LNCAP (cell line): Measurements from ENCODE around the gene APOF.

Experiments used
- CTCF ChIP-seq: fragments of 450-650 bp; IDR thresholded peaks from 2 replicates; pipeline ENCODE4 v1.5.1; 2017; ENCODE audit warnings: mild to moderate bottlenecking

Gene APOF

GRCh38 chr12:56326126-56326525 lies 36.5 kb downstream of the APOF start:
- TF ChIP-seq CTCF: no peak

GRCh38 chr12:56324206-56324605 lies 38.5 kb downstream of the APOF start:
- no peak for TF ChIP-seq CTCF

GRCh38 chr12:56321027-56321426 lies 41.6 kb downstream of the APOF start:
- TF ChIP-seq CTCF: no peak

- TF ChIP-seq CTCF: no peak
These were observed 45.0 kb downstream of the APOF start for GRCh38 chr12:56317675-56318074.

GRCh38 chr12:56315622-56316473 lies 46.8 kb downstream of the APOF start, which contains the start of gene CNPY2:
CNPY2 (minus strand) TSS chr12:56315988; CDS start chr12:56315217, 771 bp downstream.
- TF ChIP-seq CTCF: no peak

- no peak for TF ChIP-seq CTCF
These were observed 47.4 kb downstream of the APOF start for GRCh38 chr12:56315249-56315621.

- TF ChIP-seq CTCF: no peak
These were observed 51.7 kb downstream of the APOF start for GRCh38 chr12:56311003-56311402.
